Body of pancreas (tissue), 4 donors: ENCODE results near the gene ILF3.

ENCODE experiments used
- POLR2A ChIP-seq, 3 donors: fragments of 450-650 bp; IDR thresholded peaks; one replicate each; pipeline ENCODE4 v1.6.1; 2016; ENCODE audit warnings: antibody characterized with exemption in 3 of 3, mild to moderate bottlenecking in 2 of 3
- TF ChIP-seq, protein P1 (sequence below), 7 experiments: fragments of 450-650 bp in 4 of 7; fragments of 200-600 bp in 3 of 7; sonication (generic) in 3 of 7; IDR thresholded peaks; one replicate each; pipeline ENCODE4 v1.5.1; 2016 to 2019; ENCODE audit warnings: antibody characterized with exemption in 7 of 7

DNA sequence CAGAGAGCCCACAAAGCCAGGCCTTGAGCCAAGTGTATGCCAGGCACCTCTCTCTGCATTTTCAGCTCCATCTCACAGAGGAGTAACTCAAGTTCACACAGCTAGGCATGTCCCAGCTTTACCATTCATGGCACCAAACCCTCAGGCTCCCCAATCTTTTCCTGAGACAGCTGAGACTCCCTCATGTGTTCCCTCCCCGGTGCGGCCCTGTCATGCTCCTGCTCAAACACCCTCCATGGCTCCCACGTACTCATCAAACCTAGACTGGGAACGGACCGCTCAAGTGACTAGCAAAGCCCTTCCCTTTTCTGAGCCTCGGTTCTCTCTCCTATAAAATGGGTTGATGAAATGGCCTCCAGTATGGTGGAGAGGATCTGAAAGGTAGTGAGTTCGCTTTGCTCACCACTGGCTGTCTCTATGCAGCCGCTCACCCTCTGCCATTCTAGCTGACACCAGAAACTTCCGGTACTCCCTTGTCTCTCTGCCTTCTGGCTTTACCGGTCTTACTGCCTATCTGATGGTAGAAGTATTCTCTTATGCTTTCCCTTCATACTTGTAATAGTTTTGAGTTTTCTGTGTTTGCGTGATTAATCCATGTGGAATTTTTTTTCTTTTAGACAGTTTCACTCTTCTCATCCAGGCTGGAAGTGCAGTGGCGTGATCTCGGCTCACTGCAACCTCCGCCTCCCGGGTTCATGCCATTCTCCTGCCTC, 36.6 kb upstream of the ILF3 start:
- TF ChIP-seq, protein P1, sequence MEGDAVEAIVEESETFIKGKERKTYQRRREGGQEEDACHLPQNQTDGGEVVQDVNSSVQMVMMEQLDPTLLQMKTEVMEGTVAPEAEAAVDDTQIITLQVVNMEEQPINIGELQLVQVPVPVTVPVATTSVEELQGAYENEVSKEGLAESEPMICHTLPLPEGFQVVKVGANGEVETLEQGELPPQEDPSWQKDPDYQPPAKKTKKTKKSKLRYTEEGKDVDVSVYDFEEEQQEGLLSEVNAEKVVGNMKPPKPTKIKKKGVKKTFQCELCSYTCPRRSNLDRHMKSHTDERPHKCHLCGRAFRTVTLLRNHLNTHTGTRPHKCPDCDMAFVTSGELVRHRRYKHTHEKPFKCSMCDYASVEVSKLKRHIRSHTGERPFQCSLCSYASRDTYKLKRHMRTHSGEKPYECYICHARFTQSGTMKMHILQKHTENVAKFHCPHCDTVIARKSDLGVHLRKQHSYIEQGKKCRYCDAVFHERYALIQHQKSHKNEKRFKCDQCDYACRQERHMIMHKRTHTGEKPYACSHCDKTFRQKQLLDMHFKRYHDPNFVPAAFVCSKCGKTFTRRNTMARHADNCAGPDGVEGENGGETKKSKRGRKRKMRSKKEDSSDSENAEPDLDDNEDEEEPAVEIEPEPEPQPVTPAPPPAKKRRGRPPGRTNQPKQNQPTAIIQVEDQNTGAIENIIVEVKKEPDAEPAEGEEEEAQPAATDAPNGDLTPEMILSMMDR (IDR thresholded peaks at IDR 0.05): no peak
- TF ChIP-seq POLR2A (IDR thresholded peaks at IDR 0.05): no peak
